CD14-positive monocyte (primary cell): Measurements from ENCODE around the gene SLAMF6. TPM values are rescaled to one million over a fixed set of nuclear protein-coding genes. Genes with fewer than 3 reads are reported as not detected.

ENCODE experiments used
- DNase-seq, 3 donors: peaks; one replicate each; pipeline ENCODE4 v3.0.0-alpha.2; 2011 to 2022
- H2AFZ ChIP-seq: 2 replicates; pipeline ENCODE4 v1.6.0; 2012; ENCODE audit warnings: mild to moderate bottlenecking, low read depth, low read length, inconsistent platforms; ENCODE audit not compliant: insufficient read depth, poor library complexity, severe bottlenecking
- H3K27ac ChIP-seq, 2 donors: 1 replicate in 1 of 2; 2 replicates in 1 of 2; pipeline ENCODE4 v1.5.1; 2012 to 2013; ENCODE audit warnings: low read length in 2 of 2, control low read depth in 1 of 2, inconsistent platforms in 1 of 2, low read depth in 1 of 2, mild to moderate bottlenecking in 1 of 2
- H3K27me3 ChIP-seq, 2 donors: one replicate each; pipeline versions ENCODE4 v1.6.0 to v1.6.1; 2011 to 2013; ENCODE audit warnings: low read length in 2 of 2; ENCODE audit not compliant: control insufficient read depth in 2 of 2, insufficient read depth in 2 of 2
- H3K36me3 ChIP-seq, 2 donors: replicated peaks in 1 of 2; 1 replicate in 1 of 2; 2 replicates in 1 of 2; pipeline versions ENCODE4 v1.5.1 to v1.6.1; 2012 to 2013; ENCODE audit warnings: low read length in 2 of 2, control low read depth in 1 of 2, inconsistent platforms in 1 of 2, mild to moderate bottlenecking in 1 of 2; ENCODE audit not compliant: insufficient read depth in 2 of 2, control insufficient read depth in 1 of 2
- H3K4me1 ChIP-seq, 2 donors: 1 replicate in 1 of 2; 2 replicates in 1 of 2; pipeline versions ENCODE4 v1.5.1 to v1.6.1; 2012 to 2013; ENCODE audit warnings: low read length in 2 of 2, control low read depth in 1 of 2, inconsistent platforms in 1 of 2, mild to moderate bottlenecking in 1 of 2, moderate library complexity in 1 of 2; ENCODE audit not compliant: insufficient read depth in 2 of 2, control insufficient read depth in 1 of 2
- H3K4me2 ChIP-seq: replicated peaks from 2 replicates; pipeline ENCODE3; 2012; ENCODE audit warnings: low read length, moderate library complexity, mild to moderate bottlenecking; ENCODE audit not compliant: poor library complexity, severe bottlenecking; ENCODE audit errors: extremely low read depth
- H3K4me3 ChIP-seq, 3 experiments: fragments of 200-600 bp in 1 of 3; sonication (generic) in 1 of 3; replicated peaks in 1 of 3; 1 replicate in 2 of 3; 2 replicates in 1 of 3; pipeline ENCODE4 v1.5.1; 2011 to 2013; ENCODE audit warnings: low read length in 3 of 3, mild to moderate bottlenecking in 3 of 3, control low read depth in 2 of 3, low read depth in 2 of 3, inconsistent platforms in 1 of 3, moderate library complexity in 1 of 3
- H3K79me2 ChIP-seq: 2 replicates; pipeline ENCODE4 v1.6.0; 2012; ENCODE audit warnings: mild to moderate bottlenecking, control low read depth, inconsistent platforms, low read length, moderate library complexity; ENCODE audit not compliant: insufficient read depth
- H3K9ac ChIP-seq: 2 replicates; pipeline ENCODE4 v1.6.0; 2017; ENCODE audit warnings: low read length, mild to moderate bottlenecking; ENCODE audit not compliant: insufficient read depth, poor library complexity, severe bottlenecking
- H3K9me3 ChIP-seq, 2 donors: replicated peaks in 1 of 2; 1 replicate in 1 of 2; 2 replicates in 1 of 2; pipeline versions ENCODE4 v1.5.1 to v1.6.1; 2012 to 2013; ENCODE audit warnings: low read length in 2 of 2, control low read depth in 1 of 2; ENCODE audit not compliant: control insufficient read depth in 1 of 2, insufficient read depth in 1 of 2
- H4K20me1 ChIP-seq: 2 replicates; pipeline ENCODE4 v1.6.0; 2012; ENCODE audit warnings: mild to moderate bottlenecking, low read length, control low read depth, moderate library complexity; ENCODE audit not compliant: insufficient read depth
- H3K27ac Mint-ChIP-seq, 7 donors: one replicate each; pipeline ENCODE4 v1.8.0; 2020; ENCODE audit warnings: mild to moderate bottlenecking in 7 of 7, mixed read lengths in 7 of 7, moderate library complexity in 6 of 7, inconsistent platforms in 2 of 7
- H3K27me3 Mint-ChIP-seq, 3 donors: one replicate each; pipeline ENCODE4 v1.8.0; 2021 to 2022; ENCODE audit warnings: low read depth in 3 of 3, mild to moderate bottlenecking in 3 of 3, mixed read lengths in 3 of 3, moderate library complexity in 3 of 3, inconsistent platforms in 1 of 3
- H3K36me3 Mint-ChIP-seq, 2 donors: one replicate each; pipeline ENCODE4 v1.8.0; 2020; ENCODE audit warnings: mixed read lengths in 2 of 2, inconsistent platforms in 1 of 2, mild to moderate bottlenecking in 1 of 2
- H3K4me1 Mint-ChIP-seq: one replicate; pipeline ENCODE4 v1.8.0; 2020; ENCODE audit warnings: mild to moderate bottlenecking, mixed read lengths
- H3K4me3 Mint-ChIP-seq, 2 donors: one replicate each; pipeline ENCODE4 v1.8.0; 2020; ENCODE audit warnings: mild to moderate bottlenecking in 2 of 2, mixed read lengths in 2 of 2, moderate library complexity in 1 of 2
- H3K9me3 Mint-ChIP-seq, 7 donors: one replicate each; pipeline ENCODE4 v1.8.0; 2020 to 2022; ENCODE audit warnings: mixed read lengths in 7 of 7, mild to moderate bottlenecking in 6 of 7, moderate library complexity in 6 of 7, inconsistent platforms in 2 of 7
- WGBS: methylation state at CpG from one replicate; pipeline ENCODE4 v1.1.5; 2013; ENCODE audit warnings: missing lambda C conversion rate; ENCODE audit not compliant: insufficient coverage; 5-methylcytosine and 5-hydroxymethylcytosine counted together
- intact Hi-C, 2 donors: fragments of 100-400 bp; cut with micrococcal nuclease; formaldehyde crosslinking; loops; one replicate each; pipeline versions ENCODE4 v1.15.0 to v1.15.1; 2023
- polyA plus RNA-seq, 3 donors: library from polyadenylated mRNA; depleted of rRNA in 1 of 3; unstranded in 2 of 3; stranded (reverse) in 1 of 3; fragments of 300-500 nt in 2 of 3; fragments of >200 nt in 1 of 3; fragmentation: Illumina TruSeq in 2 of 3; gene quantifications; 1 replicate in 2 of 3; 2 replicates in 1 of 3; pipeline ENCODE4 v1.2.3, GENCODE V29; 2012 to 2021
- TF ChIP-seq, protein P1 (sequence below): fragments of 200-600 bp; IDR thresholded peaks from one replicate; pipeline ENCODE4 v1.8.0; 2022; ENCODE audit warnings: antibody characterized with exemption, mild to moderate bottlenecking

The SLAMF6 gene
- polyA plus RNA-seq, 3 donors = 0.32 to 0.72 (median 0.50) TPM

DNA sequence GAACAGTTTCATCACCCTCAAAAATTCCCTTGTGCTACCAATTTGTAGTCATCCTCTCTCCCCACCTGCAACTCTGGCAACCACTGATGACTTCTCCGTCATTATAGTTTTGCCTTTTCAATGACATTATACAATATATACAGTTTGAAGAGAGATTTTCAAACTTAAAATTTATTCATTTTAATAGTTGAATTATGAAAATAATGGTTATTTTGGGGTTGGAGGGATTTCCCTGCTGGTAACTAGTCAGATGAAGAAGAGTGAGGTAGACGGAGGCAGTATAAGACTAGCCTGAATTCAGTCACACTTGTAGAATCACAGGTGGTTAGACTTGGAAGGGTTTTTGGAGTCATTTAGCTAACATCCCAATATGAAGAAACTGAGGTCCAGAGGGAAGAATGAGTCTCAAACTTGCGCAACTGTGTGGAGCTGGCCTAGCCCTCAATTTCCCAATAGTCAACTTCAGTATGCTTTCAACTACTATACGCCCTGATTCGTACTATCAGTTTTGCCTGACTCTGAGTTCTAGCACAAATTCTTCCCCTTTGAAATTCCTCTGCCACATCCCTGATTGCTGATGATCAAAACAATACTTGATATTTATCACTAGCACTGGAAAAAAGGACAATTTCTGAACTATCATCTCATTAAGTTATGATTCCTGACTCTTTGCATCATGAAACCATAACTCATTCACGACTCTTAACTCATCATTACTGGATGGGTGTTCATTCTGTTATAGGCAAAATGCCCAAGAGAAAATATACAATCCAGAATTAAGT, 68.5 kb downstream of the SLAMF6 start:
- Mint-ChIP-seq H3K4me3 (no peak overlapping the region), H3K4me1 (peaks cover 6% of the 10 kb centered on the region), H3K27ac (no peak overlapping the region), H3K27me3 (peaks cover 1 to 4% (median 3%) of the 10 kb centered on the region in 3 donors), H3K9me3 (no peaks in the 10 kb centered on the region), H3K36me3 (no peaks in the 10 kb centered on the region)
- no peaks in the 10 kb centered on the region for H3K27me3 ChIP-seq
- no peak overlapping the region for H2AFZ ChIP-seq
- H4K20me1 ChIP-seq = no peaks in the 10 kb centered on the region
- no peaks in the 10 kb centered on the region for H3K9me3 ChIP-seq
- no peak overlapping the region for H3K27ac ChIP-seq
- no peaks in the 10 kb centered on the region for H3K36me3 ChIP-seq
- H3K9ac ChIP-seq = no peak overlapping the region
- H3K4me1 ChIP-seq = no peaks in the 10 kb centered on the region
- TF ChIP-seq, protein P1, sequence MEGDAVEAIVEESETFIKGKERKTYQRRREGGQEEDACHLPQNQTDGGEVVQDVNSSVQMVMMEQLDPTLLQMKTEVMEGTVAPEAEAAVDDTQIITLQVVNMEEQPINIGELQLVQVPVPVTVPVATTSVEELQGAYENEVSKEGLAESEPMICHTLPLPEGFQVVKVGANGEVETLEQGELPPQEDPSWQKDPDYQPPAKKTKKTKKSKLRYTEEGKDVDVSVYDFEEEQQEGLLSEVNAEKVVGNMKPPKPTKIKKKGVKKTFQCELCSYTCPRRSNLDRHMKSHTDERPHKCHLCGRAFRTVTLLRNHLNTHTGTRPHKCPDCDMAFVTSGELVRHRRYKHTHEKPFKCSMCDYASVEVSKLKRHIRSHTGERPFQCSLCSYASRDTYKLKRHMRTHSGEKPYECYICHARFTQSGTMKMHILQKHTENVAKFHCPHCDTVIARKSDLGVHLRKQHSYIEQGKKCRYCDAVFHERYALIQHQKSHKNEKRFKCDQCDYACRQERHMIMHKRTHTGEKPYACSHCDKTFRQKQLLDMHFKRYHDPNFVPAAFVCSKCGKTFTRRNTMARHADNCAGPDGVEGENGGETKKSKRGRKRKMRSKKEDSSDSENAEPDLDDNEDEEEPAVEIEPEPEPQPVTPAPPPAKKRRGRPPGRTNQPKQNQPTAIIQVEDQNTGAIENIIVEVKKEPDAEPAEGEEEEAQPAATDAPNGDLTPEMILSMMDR = no peak
- intact Hi-C loops = no loop called here
- no peak overlapping the region for H3K4me2 ChIP-seq
- peak in 1 of 3 donors; percentile 6 for DNase-seq
- H3K4me3 ChIP-seq = no peak overlapping the region
- H3K79me2 ChIP-seq = no peaks in the 10 kb centered on the region
- 100% methylated on average over 1 of the region's 6 CpGs for WGBS

DNA sequence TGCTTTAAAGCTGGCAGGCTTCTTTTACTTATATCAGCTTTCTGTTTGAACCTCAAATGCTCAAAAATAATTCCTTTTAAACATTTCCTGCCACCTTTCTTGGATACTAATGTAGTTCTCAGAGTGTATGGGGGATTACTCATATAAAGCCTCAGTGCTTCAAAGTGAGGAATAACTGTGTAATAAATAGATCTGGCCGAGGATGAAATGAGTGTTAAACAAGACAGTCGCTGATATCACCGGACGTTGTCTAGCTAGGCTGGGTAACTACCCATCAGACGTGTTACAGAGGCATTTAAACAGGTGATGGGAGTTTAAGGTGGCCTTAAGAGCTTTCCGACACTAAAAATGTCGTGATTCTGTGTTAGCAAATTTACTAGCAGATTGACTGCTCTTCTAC, 69.6 kb downstream of the SLAMF6 start:
- Histone ChIP-seq H3K9ac (no peak overlapping the region), H3K36me3 (no peaks in the 10 kb centered on the region), H3K79me2 (no peaks in the 10 kb centered on the region), H3K4me3 (no peak overlapping the region), H3K9me3 (no peaks in the 10 kb centered on the region), H3K4me2 (no peak overlapping the region), H4K20me1 (no peaks in the 10 kb centered on the region), H3K27ac (no peak overlapping the region), H3K27me3 (no peaks in the 10 kb centered on the region), H3K4me1 (no peaks in the 10 kb centered on the region), H2AFZ (no peak overlapping the region)
- no peak for DNase-seq
- WGBS = 92% methylated on average over 7 of the region's 7 CpGs
- Mint-ChIP-seq H3K36me3 (no peaks in the 10 kb centered on the region), H3K4me3 (no peak overlapping the region), H3K4me1 (peaks cover 6% of the 10 kb centered on the region), H3K27me3 (peaks cover 1 to 3% (median 1%) of the 10 kb centered on the region in 3 donors), H3K27ac (no peak overlapping the region), H3K9me3 (no peaks in the 10 kb centered on the region)
- TF ChIP-seq, protein P1 = no peak
- intact Hi-C loops = no loop called here
